HCT116 (cell line): ENCODE measurements around the gene SDCBP2. TPM values are rescaled to one million over a fixed set of nuclear protein-coding genes. Genes with fewer than 3 reads are reported as not detected.

Experiments used
- ATAC-seq: fragments of 200-7000 bp; cut with Tn5 transposase; 2 replicates; pipeline ENCODE4 v1.9.1; 2020; ENCODE audit warnings: mild to moderate bottlenecking, moderate library complexity
- BruUV-seq: library from RNA; stranded (reverse); fragments of 400-500 nt; replicated peaks from 2 replicates; lab custom pipeline; 2021; lab: Mats Ljungman, UMichigan
- CTCF ChIA-PET: fragments of 300-600 bp; sonication (Branson Sonifier 250); formaldehyde crosslinking; loops from one replicate; lab custom pipeline; 2021; ENCODE audit warnings: antibody characterized with exemption; lab: Charles Lee
- POLR2A ChIA-PET: fragments of 300-600, 350-600 bp; sonication (Branson Sonifier 250); formaldehyde crosslinking; loops from one replicate; lab custom pipeline; 2021; ENCODE audit warnings: antibody characterized with exemption; lab: Charles Lee
- RAD21 ChIA-PET, 2 experiments: fragments of 300-600 bp; sonication (Branson Sonifier 250); formaldehyde crosslinking; loops; one replicate each; lab custom pipeline; 2023; ENCODE audit warnings: low total read pairs in 2 of 2; ENCODE audit not compliant: uncharacterized antibody in 2 of 2, unreplicated experiment in 2 of 2, low non-redundant PET in 1 of 2; lab: Charles Lee
- DNase-seq: peaks from one replicate; pipeline ENCODE4 v3.0.0-alpha.2; 2010; ENCODE audit warnings: low read depth, low spot score
- H2AFZ ChIP-seq: fragments of 200-600 bp; shearing (Covaris generic), sonication (generic); 2 replicates; pipeline ENCODE4 v1.6.1; 2017; ENCODE audit warnings: low read depth, mixed run types, mixed read lengths, antibody characterized with exemption, low read length; ENCODE audit not compliant: poor library complexity, severe bottlenecking
- H3K27ac ChIP-seq: 2 replicates; pipeline ENCODE4 v1.5.1; 2012; ENCODE audit warnings: low read depth, low read length
- H3K27me3 ChIP-seq: fragments of 200-600 bp; sonication (generic); 2 replicates; pipeline ENCODE4 v1.6.1; 2016; ENCODE audit warnings: mixed run types, low read length, mixed read lengths; ENCODE audit not compliant: insufficient read depth
- H3K36me3 ChIP-seq, 2 experiments: fragments of 200-500 bp in 1 of 2; fragments of 200-600 bp in 1 of 2; sonication (Bioruptor generic) in 1 of 2; sonication (generic) in 1 of 2; 2 replicates each; pipeline versions ENCODE4 v1.5.1 to v1.6.1; 2014 to 2016; ENCODE audit warnings: low read length in 2 of 2, inconsistent platforms in 1 of 2, mixed read lengths in 1 of 2, mixed run types in 1 of 2; ENCODE audit not compliant: insufficient read depth in 2 of 2, control insufficient read depth in 1 of 2
- H3K4me1 ChIP-seq, 2 experiments: fragments of 200-600 bp in 1 of 2; sonication (generic) in 1 of 2; 2 replicates each; pipeline versions ENCODE4 v1.5.1 to v1.6.1; 2012 to 2017; ENCODE audit warnings: low read length in 2 of 2, inconsistent platforms in 1 of 2, mild to moderate bottlenecking in 1 of 2, mixed read lengths in 1 of 2, mixed run types in 1 of 2, moderate library complexity in 1 of 2; ENCODE audit not compliant: insufficient read depth in 2 of 2, control insufficient read depth in 1 of 2
- H3K4me2 ChIP-seq: fragments of 200-600 bp; sonication (generic); 2 replicates; pipeline ENCODE4 v1.6.1; 2017; ENCODE audit warnings: mixed run types, low read length, mixed read lengths
- H3K4me3 ChIP-seq, 2 experiments: fragments of 200-600 bp in 1 of 2; sonication (generic) in 1 of 2; replicated peaks in 1 of 2; 2 replicates each; pipeline ENCODE4 v1.5.1; 2011 to 2016; ENCODE audit warnings: low read length in 2 of 2, control low read depth in 1 of 2, low read depth in 1 of 2, mild to moderate bottlenecking in 1 of 2, mixed read lengths in 1 of 2, mixed run types in 1 of 2
- H3K79me2 ChIP-seq: fragments of 200-600 bp; sonication (generic); 2 replicates; pipeline ENCODE4 v1.6.1; 2017; ENCODE audit warnings: mild to moderate bottlenecking, mixed run types, low read length, moderate library complexity, mixed read lengths; ENCODE audit not compliant: insufficient read depth
- H3K9ac ChIP-seq: fragments of 200-600 bp; sonication (generic); 2 replicates; pipeline ENCODE4 v1.6.1; 2016; ENCODE audit warnings: low read length, mixed read lengths
- H3K9me2 ChIP-seq: fragments of 200-600 bp; sonication (generic), shearing (Covaris generic); 2 replicates; pipeline ENCODE4 v1.6.1; 2017; ENCODE audit warnings: mixed run types, mild to moderate bottlenecking, moderate library complexity; ENCODE audit not compliant: insufficient read depth
- H3K9me3 ChIP-seq, 2 experiments: fragments of 200-500 bp in 1 of 2; fragments of 200-600 bp in 1 of 2; sonication (Bioruptor generic) in 1 of 2; sonication (generic) in 1 of 2; 2 replicates each; pipeline ENCODE4 v1.6.1; 2014 to 2017; ENCODE audit warnings: low read length in 2 of 2, mixed read lengths in 2 of 2, inconsistent platforms in 1 of 2, low read depth in 1 of 2, mild to moderate bottlenecking in 1 of 2, mixed run types in 1 of 2, moderate library complexity in 1 of 2; ENCODE audit not compliant: control insufficient read depth in 1 of 2, insufficient read depth in 1 of 2
- H4K20me1 ChIP-seq: fragments of 200-600 bp; sonication (generic), shearing (Covaris generic); 2 replicates; pipeline ENCODE4 v1.6.1; 2017; ENCODE audit warnings: mixed run types, mild to moderate bottlenecking, moderate library complexity; ENCODE audit not compliant: insufficient read depth
- CBX3 ChIP-seq: IDR thresholded peaks from 2 replicates; pipeline ENCODE4 v1.6.1; 2012; ENCODE audit warnings: low read depth
- ELF1 ChIP-seq: IDR thresholded peaks from 2 replicates; pipeline ENCODE4 v1.6.1; 2012; ENCODE audit warnings: low read depth, borderline replicate concordance
- EZH2phosphoT487 ChIP-seq: fragments of 200-600 bp; IDR thresholded peaks from 2 replicates; pipeline ENCODE4 v1.6.1; 2018; ENCODE audit warnings: antibody characterized with exemption, borderline replicate concordance
- FOSL1 ChIP-seq: IDR thresholded peaks from 2 replicates; pipeline ENCODE4 v1.6.1; 2012; ENCODE audit warnings: low read depth
- POLR2A ChIP-seq: IDR thresholded peaks from 2 replicates; pipeline ENCODE4 v1.7.0; 2011; ENCODE audit warnings: borderline replicate concordance; ENCODE audit not compliant: insufficient read depth, insufficient read length; ENCODE audit errors: extremely low read depth
- POLR2AphosphoS5 ChIP-seq: IDR thresholded peaks from 2 replicates; pipeline ENCODE4 v1.6.1; 2011; ENCODE audit warnings: mild to moderate bottlenecking, low read depth, low read length, moderate library complexity
- RAD21 ChIP-seq: IDR thresholded peaks from 2 replicates; pipeline ENCODE4 v1.6.1; 2012; ENCODE audit warnings: low read depth, mild to moderate bottlenecking
- SIN3A ChIP-seq: IDR thresholded peaks from 2 replicates; pipeline ENCODE4 v1.6.1; 2012; ENCODE audit warnings: low read depth
- SP1 ChIP-seq: IDR thresholded peaks from 2 replicates; pipeline ENCODE4 v1.6.1; 2012; ENCODE audit warnings: low read depth
- SRF ChIP-seq: IDR thresholded peaks from 2 replicates; pipeline ENCODE4 v1.6.1; 2012; ENCODE audit warnings: low read depth
- TCF7L2 ChIP-seq: IDR thresholded peaks from 2 replicates; pipeline ENCODE4 v1.7.0; 2011; ENCODE audit warnings: borderline replicate concordance, inconsistent platforms; ENCODE audit not compliant: insufficient read depth, insufficient read length; ENCODE audit errors: extremely low read depth
- YY1 ChIP-seq: IDR thresholded peaks from 2 replicates; pipeline ENCODE4 v1.6.1; 2011; ENCODE audit warnings: low read length, low read depth, moderate library complexity, mild to moderate bottlenecking; ENCODE audit not compliant: insufficient replicate concordance; ENCODE audit errors: extremely low read depth
- ZFX ChIP-seq: fragments of 450-650 bp; IDR thresholded peaks from 2 replicates; pipeline ENCODE4 v1.6.1; 2017
- ZNF274 ChIP-seq: fragments of 200-500 bp; sonication (Bioruptor generic); IDR thresholded peaks from 2 replicates; pipeline ENCODE4 v1.6.1; 2014; ENCODE audit warnings: mild to moderate bottlenecking, low read depth, low read length, inconsistent platforms
- intact Hi-C: fragments of 100-400 bp; cut with micrococcal nuclease; formaldehyde crosslinking; loops from 2 replicates; pipeline ENCODE4 v1.10.0; 2022
- total RNA-seq: library from RNA; stranded (reverse); gene quantifications from one replicate; pipeline ENCODE4 v1.2.1, GENCODE V29; 2021; ENCODE audit not compliant: unreplicated experiment
- TF ChIP-seq, protein P1 (sequence below), 3 experiments: fragments of 200-600 bp in 1 of 3; sonication (generic) in 1 of 3; IDR thresholded peaks in 2 of 3; conservative IDR thresholded peaks in 1 of 3; 2 replicates each; pipeline ENCODE4 v1.5.1; 2012 to 2017; ENCODE audit warnings: low read depth in 2 of 3, low read length in 2 of 3, antibody characterized with exemption in 1 of 3, borderline replicate concordance in 1 of 3, control low read depth in 1 of 3, mild to moderate bottlenecking in 1 of 3, mixed read lengths in 1 of 3, mixed run types in 1 of 3, moderate library complexity in 1 of 3; ENCODE audit not compliant: insufficient read depth in 1 of 3
- TF ChIP-seq, protein P2 (sequence below): IDR thresholded peaks from 2 replicates; pipeline ENCODE4 v1.6.1; 2011; ENCODE audit warnings: mild to moderate bottlenecking, low read length, moderate library complexity; ENCODE audit not compliant: insufficient replicate concordance; ENCODE audit errors: extremely low read depth
- TF ChIP-seq, protein P3 (sequence below): IDR thresholded peaks from 2 replicates; pipeline ENCODE4 v1.6.1; 2012
- TF ChIP-seq, protein P4 (sequence below): IDR thresholded peaks from 2 replicates; pipeline ENCODE4 v1.6.1; 2012
- TF ChIP-seq, protein P5 (sequence below): IDR thresholded peaks from 2 replicates; pipeline ENCODE4 v1.6.1; 2012; ENCODE audit warnings: low read depth

Gene SDCBP2
- total RNA-seq, 1 experiment from 2014 or later: 3.4 TPM

DNA sequence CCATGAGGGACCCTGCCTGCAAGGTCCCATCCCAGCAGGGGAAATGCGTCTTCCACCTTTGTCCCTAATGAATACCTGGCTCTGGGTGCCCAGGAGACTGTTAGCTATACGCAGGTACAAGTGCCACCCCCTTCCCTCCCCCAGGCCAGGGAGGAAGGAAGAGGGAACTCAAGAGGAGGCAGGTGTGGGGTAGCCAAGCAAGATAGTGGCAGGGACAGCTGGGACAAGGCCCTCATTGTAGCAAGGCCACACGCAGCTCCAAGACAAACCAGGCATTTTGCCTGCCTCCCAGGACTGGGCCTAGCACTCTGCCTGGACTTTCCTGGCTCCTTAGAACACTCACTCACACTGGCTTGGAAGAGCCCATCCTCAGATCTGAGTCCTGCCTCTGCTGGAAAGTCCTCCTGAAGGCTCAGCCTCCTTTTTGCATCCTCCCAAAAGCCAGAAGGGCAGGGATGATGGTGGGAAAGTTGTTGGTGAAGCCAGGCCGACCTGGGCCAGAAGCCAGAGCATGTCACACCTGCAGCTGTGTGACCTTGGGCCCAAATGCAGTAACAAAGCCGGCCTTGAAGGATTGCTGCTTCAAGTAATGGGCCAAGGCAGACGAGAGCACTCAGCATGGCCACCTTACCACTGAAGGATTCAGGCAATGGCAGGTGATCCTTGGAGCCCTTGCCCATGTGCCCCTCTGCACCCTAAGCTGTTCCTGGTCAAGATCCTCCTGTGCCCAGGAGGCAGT, 35.1 kb downstream of the SDCBP2 start:
- Histone ChIP-seq H3K27me3 (no peaks in the 10 kb centered on the region), H3K9ac (no peak overlapping the region), H4K20me1 (no peaks in the 10 kb centered on the region), H3K27ac (no peak overlapping the region), H3K79me2 (no peaks in the 10 kb centered on the region), H3K4me3 (no peak overlapping the region), H3K9me2 (no peaks in the 10 kb centered on the region), H3K4me2 (no peak overlapping the region), H3K36me3 (no peaks in the 10 kb centered on the region), H2AFZ (no peak overlapping the region), H3K4me1 (no peaks in the 10 kb centered on the region), H3K9me3 (no peaks in the 10 kb centered on the region)
- DNase-seq (no peak), ATAC-seq (no peak)
- RAD21 ChIA-PET: no interaction called here
- POLR2A ChIA-PET: no interaction called here
- intact Hi-C loops: no loop called here
- TF ChIP-seq ZFX (no peak), SRF (no peak), POLR2A (no peak), FOSL1 (no peak), ZNF274 (no peak), SP1 (no peak), ELF1 (no peak), RAD21 (no peak), EZH2phosphoT487 (no peak), YY1 (no peak), POLR2AphosphoS5 (no peak), CBX3 (no peak), TCF7L2 (no peak), SIN3A (no peak)
- TF ChIP-seq, protein P1, sequence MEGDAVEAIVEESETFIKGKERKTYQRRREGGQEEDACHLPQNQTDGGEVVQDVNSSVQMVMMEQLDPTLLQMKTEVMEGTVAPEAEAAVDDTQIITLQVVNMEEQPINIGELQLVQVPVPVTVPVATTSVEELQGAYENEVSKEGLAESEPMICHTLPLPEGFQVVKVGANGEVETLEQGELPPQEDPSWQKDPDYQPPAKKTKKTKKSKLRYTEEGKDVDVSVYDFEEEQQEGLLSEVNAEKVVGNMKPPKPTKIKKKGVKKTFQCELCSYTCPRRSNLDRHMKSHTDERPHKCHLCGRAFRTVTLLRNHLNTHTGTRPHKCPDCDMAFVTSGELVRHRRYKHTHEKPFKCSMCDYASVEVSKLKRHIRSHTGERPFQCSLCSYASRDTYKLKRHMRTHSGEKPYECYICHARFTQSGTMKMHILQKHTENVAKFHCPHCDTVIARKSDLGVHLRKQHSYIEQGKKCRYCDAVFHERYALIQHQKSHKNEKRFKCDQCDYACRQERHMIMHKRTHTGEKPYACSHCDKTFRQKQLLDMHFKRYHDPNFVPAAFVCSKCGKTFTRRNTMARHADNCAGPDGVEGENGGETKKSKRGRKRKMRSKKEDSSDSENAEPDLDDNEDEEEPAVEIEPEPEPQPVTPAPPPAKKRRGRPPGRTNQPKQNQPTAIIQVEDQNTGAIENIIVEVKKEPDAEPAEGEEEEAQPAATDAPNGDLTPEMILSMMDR (IDR thresholded peaks at IDR 0.05 in 2 of 3, conservative IDR thresholded peaks at IDR 0.05 in 1 of 3; ENCODE audit: borderline replicate concordance in 1 of 3, insufficient read depth in 1 of 3, low read depth in 2 of 3, low read length in 2 of 3): no peak
- TF ChIP-seq, protein P2, sequence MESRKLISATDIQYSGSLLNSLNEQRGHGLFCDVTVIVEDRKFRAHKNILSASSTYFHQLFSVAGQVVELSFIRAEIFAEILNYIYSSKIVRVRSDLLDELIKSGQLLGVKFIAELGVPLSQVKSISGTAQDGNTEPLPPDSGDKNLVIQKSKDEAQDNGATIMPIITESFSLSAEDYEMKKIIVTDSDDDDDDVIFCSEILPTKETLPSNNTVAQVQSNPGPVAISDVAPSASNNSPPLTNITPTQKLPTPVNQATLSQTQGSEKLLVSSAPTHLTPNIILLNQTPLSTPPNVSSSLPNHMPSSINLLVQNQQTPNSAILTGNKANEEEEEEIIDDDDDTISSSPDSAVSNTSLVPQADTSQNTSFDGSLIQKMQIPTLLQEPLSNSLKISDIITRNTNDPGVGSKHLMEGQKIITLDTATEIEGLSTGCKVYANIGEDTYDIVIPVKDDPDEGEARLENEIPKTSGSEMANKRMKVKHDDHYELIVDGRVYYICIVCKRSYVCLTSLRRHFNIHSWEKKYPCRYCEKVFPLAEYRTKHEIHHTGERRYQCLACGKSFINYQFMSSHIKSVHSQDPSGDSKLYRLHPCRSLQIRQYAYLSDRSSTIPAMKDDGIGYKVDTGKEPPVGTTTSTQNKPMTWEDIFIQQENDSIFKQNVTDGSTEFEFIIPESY: no peak
- TF ChIP-seq, protein P3, sequence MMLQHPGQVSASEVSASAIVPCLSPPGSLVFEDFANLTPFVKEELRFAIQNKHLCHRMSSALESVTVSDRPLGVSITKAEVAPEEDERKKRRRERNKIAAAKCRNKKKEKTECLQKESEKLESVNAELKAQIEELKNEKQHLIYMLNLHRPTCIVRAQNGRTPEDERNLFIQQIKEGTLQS: no peak
- TF ChIP-seq, protein P4, sequence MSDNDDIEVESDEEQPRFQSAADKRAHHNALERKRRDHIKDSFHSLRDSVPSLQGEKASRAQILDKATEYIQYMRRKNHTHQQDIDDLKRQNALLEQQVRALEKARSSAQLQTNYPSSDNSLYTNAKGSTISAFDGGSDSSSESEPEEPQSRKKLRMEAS: no peak
- TF ChIP-seq, protein P5, sequence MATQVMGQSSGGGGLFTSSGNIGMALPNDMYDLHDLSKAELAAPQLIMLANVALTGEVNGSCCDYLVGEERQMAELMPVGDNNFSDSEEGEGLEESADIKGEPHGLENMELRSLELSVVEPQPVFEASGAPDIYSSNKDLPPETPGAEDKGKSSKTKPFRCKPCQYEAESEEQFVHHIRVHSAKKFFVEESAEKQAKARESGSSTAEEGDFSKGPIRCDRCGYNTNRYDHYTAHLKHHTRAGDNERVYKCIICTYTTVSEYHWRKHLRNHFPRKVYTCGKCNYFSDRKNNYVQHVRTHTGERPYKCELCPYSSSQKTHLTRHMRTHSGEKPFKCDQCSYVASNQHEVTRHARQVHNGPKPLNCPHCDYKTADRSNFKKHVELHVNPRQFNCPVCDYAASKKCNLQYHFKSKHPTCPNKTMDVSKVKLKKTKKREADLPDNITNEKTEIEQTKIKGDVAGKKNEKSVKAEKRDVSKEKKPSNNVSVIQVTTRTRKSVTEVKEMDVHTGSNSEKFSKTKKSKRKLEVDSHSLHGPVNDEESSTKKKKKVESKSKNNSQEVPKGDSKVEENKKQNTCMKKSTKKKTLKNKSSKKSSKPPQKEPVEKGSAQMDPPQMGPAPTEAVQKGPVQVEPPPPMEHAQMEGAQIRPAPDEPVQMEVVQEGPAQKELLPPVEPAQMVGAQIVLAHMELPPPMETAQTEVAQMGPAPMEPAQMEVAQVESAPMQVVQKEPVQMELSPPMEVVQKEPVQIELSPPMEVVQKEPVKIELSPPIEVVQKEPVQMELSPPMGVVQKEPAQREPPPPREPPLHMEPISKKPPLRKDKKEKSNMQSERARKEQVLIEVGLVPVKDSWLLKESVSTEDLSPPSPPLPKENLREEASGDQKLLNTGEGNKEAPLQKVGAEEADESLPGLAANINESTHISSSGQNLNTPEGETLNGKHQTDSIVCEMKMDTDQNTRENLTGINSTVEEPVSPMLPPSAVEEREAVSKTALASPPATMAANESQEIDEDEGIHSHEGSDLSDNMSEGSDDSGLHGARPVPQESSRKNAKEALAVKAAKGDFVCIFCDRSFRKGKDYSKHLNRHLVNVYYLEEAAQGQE: no peak
- no TSS peak for BruUV-seq
- CTCF ChIA-PET: no interaction called here
